ENCODE data around the gene RNF113B. TPM values are rescaled to one million over a fixed set of nuclear protein-coding genes. Genes with fewer than 3 reads are reported as not detected.

RNF113B gene
- polyA plus RNA-seq, 4 donors: 0.10 to 0.19 (median 0.10) TPM; not detected in 1

DNA sequence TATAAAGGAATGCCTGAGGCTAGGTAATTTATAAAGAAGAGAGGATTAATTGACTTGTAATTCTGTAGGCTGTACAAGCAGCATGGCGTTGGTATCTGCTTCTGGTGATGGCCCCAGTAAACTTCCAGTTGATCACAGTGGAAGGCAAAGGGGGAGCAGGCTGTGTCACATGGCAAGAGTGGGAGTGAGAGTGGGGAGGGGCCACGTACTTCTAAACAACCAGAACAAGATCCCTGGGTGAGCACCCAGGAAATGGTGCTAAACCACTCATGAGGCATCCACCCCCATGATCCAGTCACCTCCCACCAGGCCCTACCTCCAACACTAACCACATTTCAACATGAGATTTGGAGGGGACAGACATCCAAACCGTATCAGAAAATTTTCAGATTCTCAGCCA, 3.0 kb upstream of the RNF113B start:
- no peak for DNase-seq (ENCODE audit: low read depth in 4 of 4, low spot score in 2 of 4)

- DNase-seq (ENCODE audit: low read depth in 4 of 4, low spot score in 2 of 4): no peak
Observed at GRCh38 chr13:98175823-98176222, 1.2 kb downstream of the RNF113B start.

DNA sequence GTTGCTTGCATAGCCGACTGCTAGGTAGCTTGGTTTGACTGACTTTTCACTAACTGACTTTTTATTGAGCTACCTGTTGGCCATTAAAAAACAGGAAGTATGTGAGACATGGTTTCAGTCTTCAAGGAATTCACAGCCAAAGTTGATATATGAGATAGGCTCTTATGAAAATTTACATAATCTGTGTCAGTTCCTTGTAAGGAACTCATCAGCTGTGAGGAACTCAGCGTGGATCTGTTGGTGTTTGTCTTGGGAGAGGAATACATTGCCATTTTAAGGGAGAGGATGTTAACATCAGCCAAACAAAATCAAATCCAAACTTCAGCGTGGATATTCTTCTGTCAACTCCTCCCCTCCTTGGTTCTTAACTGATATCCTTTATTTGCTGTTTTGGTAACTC, 2.0 kb downstream of the RNF113B start:
- DNase-seq (ENCODE audit: low read depth in 4 of 4, low spot score in 2 of 4): no peak

DNA sequence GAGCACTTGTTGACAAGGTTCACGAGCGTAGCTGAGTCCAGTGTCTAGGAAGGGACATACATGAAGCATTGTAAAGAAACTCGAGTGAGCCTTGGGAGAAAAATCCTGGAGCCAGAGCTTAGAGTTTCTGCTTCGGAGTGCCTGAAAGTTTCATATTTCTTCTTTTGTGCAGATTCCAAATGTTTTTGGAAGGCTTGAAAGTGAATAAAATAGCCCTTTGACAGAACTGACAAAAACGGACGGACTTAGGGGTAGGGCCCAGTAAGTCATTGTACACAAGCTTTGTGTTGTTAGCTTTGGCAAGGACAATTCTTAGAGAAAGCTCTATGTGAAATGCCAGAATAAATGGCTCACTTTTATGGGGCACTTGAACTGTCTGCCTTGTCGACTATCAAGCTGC, 2.8 kb downstream of the RNF113B start:
- no peak for DNase-seq (ENCODE audit: low read depth in 4 of 4, low spot score in 2 of 4)

GRCh38 chr13:98173431-98174152, 3.5 kb downstream of the RNF113B start:
- DNase-seq (ENCODE audit: low read depth in 4 of 4, low spot score in 2 of 4): no peak

DNA sequence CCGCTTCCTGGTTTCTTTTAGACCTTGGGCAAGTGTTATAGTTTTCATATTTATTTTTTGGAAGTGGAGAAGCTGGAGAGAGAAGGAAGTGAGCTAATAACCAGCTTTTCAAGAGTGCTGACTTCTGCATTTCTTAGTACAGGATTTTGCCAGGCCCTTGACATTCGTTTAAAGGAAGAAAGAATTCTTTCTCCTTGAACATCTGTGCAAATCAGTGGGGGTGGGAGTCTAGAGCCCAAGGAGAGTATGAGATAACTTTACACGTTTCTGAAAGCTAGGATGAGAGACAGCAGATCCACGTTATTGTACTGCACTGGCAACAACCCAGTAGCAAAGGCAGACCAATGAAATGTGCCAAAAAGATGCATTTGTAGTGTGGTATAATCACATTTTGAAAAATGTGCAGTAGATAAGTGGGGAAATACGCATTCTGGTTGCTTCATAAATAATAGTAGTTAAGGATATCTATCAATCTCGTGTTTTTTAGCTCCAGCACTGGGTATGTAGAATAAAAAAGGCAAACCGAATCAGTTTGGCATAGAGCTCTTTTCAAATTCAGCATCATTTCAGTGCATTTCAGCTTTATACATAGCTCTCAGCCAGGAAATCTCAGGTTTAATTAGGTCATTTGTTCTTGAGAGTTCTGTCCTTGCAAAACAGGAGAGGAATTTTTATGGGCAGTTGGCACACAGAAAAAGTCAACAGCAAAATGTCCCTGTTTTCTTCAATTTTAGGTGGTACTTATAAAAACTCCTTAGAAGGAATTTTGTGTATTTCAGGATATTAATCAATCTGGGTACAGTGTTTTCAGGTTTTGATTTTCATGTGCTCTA, 4.3 kb downstream of the RNF113B start:
- DNase-seq (ENCODE audit: low read depth in 4 of 4, low spot score in 2 of 4): no peak

GRCh38 chr13:98171900-98172589, 5.0 kb downstream of the RNF113B start:
- no peak for DNase-seq (ENCODE audit: low read depth in 4 of 4, low spot score in 2 of 4)

- DNase-seq (ENCODE audit: low read depth in 4 of 4, low spot score in 2 of 4): no peak
Observed at GRCh38 chr13:98169331-98169730, 7.7 kb downstream of the RNF113B start.

GRCh38 chr13:98162935-98163334, 14.1 kb downstream of the RNF113B start:
- DNase-seq (ENCODE audit: low read depth in 4 of 4, low spot score in 2 of 4): no peak

DNA sequence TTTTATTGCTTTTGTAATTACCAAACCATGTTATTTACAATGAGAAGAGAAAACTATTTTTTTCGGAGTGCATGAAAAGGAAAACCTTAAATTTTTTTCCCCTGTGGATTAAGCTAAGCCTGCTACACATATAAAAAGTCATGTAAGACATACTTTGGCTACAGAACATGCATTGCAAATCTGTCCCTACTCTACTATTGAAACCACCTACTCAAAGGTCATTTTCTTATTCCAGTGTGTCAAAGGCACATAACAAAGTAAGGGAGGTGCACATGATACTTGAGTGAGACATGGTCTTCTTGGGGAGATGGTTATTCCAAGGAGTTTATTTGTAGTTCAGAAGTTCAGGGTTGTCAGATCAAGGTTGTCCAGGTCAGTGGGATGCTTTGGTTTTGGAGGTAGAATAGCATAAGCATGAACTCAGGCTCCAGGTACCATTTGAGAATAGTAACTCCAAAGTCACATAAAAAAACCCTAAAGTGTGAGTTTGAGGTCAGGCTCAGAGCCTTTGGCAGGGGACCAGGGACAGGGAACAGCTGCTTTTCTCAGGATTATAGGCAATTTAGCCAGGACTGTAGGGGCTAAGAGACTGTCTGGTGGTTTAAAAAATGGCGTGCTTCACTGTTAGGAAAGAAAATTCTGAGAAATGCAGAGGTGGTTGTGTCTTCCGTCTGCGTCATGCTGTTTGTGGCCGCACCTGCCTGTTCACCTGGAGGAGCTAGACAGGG, 18.7 kb downstream of the RNF113B start:
- no peak for DNase-seq (ENCODE audit: low read depth in 4 of 4, low spot score in 2 of 4)

GRCh38 chr13:98157609-98158008, 19.5 kb downstream of the RNF113B start:
- no peak for DNase-seq (ENCODE audit: low read depth in 4 of 4, low spot score in 2 of 4)

- no peak for DNase-seq (ENCODE audit: low read depth in 4 of 4, low spot score in 2 of 4)
Observed at GRCh38 chr13:98157188-98157587, 19.9 kb downstream of the RNF113B start.

- no peak for DNase-seq (ENCODE audit: low read depth in 4 of 4, low spot score in 2 of 4)
Observed at GRCh38 chr13:98156259-98156658, 20.8 kb downstream of the RNF113B start.

DNA sequence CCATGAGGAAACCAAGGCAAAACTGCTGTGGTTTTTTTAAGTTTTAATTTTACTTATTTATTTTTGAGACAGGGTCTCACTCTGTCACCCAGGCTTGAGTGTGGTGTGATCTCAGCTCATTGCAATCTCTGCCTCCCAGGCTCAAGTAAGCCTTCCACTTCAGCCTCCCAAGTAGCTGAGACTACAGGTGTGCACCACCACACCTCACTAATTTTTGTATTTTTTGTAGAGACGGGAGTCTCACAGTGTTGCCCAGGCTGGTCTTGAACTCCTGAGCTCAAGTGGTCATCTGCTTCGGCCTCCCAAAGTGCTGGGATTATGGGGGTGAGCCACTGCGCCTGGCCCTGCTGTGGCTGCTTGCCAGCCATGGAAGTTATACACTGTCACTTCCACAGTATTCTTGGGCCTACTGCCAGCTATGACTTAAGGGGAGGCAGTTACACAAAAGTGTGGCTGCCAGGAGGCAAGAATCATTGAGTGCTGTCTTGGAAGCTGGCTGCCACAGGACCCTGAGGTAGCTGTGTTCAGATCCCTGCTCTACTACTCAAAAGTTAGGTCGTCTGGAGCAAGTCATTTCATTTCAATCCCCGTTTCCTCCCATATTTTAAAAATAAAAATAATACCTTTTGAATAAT, 21.5 kb downstream of the RNF113B start:
- no peak for DNase-seq (ENCODE audit: low read depth in 4 of 4, low spot score in 2 of 4)

DNA sequence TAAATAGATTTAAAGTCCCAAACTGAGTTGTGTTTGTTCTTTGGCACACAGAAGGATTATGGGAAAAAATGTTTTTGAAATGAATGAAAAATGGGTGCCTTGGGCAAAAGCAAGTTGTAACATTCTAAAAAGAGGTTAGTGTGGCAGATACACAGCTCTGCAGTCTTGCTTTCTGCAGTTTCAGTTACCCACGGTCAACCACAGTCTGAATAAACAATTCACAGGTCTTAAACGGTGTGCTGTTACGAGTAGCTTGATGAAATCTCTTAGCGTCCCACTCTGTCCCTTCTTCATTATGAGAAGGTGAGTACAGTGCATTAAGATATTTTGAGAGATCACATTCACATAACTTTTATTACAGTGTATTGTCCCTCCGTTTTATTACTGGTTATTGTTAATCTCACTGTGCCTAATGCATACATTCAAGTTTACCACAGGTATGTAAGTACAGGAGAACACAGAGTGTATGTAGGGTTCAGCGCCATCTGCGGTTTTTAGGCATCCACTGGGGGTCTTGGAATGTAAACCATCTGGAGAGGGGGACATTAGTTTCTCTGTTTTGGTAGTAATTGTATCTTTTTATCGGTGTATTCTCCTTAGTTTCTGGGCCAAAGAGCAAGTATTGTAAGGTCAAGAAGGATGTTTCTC, 26.1 kb downstream of the RNF113B start:
- DNase-seq (ENCODE audit: low read depth in 4 of 4, low spot score in 2 of 4): no peak

GRCh38 chr13:98147521-98147920, 29.5 kb downstream of the RNF113B start:
- DNase-seq (ENCODE audit: low read depth in 4 of 4, low spot score in 2 of 4): no peak

DNA sequence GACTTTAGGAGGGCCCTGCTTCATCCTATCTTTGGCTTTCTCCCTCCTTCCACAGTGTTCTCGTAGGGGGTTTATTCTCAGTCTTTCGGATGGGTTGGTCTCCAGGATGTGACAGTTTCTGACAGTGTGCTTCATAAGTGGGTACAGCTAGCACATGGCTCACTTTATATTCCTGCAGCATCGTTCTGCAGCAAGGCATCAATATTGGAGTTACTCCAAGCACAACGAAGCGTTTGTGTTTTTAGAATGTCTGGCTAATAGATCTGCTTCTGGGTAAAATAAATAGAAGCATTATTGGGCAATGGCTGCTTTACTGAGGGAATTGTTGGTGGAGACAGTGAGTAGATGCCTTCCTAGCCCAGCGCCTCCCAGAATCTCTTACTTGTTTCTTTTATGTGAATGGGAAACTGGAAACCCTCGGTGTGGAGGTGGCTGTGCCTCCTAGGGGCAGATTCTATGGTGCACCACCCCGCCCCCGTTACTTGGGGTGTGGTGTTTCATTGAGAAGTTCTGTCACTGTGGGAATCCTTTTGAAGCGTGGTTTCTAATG, 32.2 kb downstream of the RNF113B start:
- DNase-seq (ENCODE audit: low read depth in 4 of 4, low spot score in 2 of 4): no peak

- DNase-seq (ENCODE audit: low read depth in 4 of 4, low spot score in 2 of 4): peak in 1 of 4 donors; percentile 40
Observed at GRCh38 chr13:98144027-98144741, 32.9 kb downstream of the RNF113B start.

DNA sequence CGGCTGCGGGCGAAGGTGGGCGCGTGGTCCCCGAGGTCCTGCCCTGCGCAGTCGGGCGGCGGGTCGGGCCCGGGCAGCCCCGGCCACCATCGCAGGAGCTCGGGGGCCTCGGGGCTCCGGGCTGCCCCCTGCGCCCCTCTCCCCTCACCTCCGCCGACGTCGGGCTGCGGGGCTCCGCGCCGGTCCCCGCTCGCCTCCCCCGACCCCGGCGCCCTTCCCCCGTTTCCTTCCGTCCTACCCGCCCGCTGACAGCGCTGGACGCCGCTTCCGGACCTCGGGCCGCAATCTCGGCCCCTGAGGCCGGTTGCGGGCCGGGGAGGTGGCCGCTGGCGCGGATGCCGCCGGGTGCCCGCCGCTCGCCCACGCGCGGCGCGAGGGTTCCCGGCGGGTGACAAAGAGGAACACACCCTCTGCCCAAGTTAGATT, 33.5 kb downstream of the RNF113B start:
- no peak for DNase-seq (ENCODE audit: low read depth in 4 of 4, low spot score in 2 of 4)
